DOHH2 (cell line): ENCODE measurements around the gene TSPAN5.

ENCODE experiments used
- CTCF ChIP-seq: fragments of 200-600 bp; sonication (generic); IDR thresholded peaks from one replicate; pipeline ENCODE4 v1.5.1; 2014; ENCODE audit warnings: antibody characterized with exemption, mild to moderate bottlenecking, low read depth, low read length; ENCODE audit not compliant: poor library complexity, severe bottlenecking
- EZH2phosphoT487 ChIP-seq: fragments of 200-600 bp; sonication (generic); IDR thresholded peaks from 2 replicates; pipeline ENCODE4 v1.6.1; 2017; ENCODE audit warnings: borderline replicate concordance, mild to moderate bottlenecking, antibody characterized with exemption, low read length, moderate library complexity, mixed read lengths

DNA sequence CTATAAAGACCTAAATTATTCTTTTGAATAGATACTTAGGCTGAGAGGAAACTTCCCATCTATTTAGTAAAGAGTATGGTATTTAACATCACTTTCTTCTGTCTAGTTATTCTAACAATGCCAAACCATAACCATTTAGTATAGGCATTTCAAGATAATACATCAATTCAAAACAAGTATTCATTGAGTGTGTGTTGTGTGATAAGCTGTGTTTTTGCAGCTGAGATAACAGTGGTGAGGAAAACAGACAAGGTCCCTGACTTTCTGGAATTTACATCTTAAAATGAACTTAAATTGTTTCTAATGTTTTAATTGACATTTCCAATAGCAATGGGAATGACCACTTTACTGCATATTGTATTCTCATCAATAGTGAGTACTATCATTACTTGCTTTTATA is 22.4 kb upstream of the TSPAN5 start:
- TF ChIP-seq CTCF (no peak), EZH2phosphoT487 (no peak)
